Activated B cell treated with CpG ODN at 0.5 μM for 24 hours (primary cell): ENCODE results near the gene HLCS. TPM values are rescaled to one million over a fixed set of nuclear protein-coding genes. Genes with fewer than 3 reads are reported as not detected.

Experiments used
- ATAC-seq: fragments of 200-7000 bp; cut with Tn5 transposase; one replicate; pipeline ENCODE4 v1.10.0; 2021; ENCODE audit warnings: low read depth, mild to moderate bottlenecking, moderate library complexity
- CTCF ChIA-PET: fragments of 350-600 bp; sonication (Branson Sonifier 250); formaldehyde crosslinking; loops from one replicate; lab custom pipeline; 2021; ENCODE audit warnings: antibody characterized with exemption; lab: Charles Lee
- POLR2A ChIA-PET: fragments of 350-600 bp; sonication (Branson Sonifier 250); formaldehyde crosslinking; loops from one replicate; lab custom pipeline; 2021; ENCODE audit warnings: antibody characterized with exemption; lab: Charles Lee
- DNase-seq: peaks from one replicate; pipeline ENCODE4 v3.0.0; 2022
- H3K27ac Mint-ChIP-seq: one replicate; pipeline ENCODE4 v1.8.0; 2020; ENCODE audit warnings: mixed read lengths
- H3K27me3 Mint-ChIP-seq: one replicate; pipeline ENCODE4 v1.8.0; 2021; ENCODE audit warnings: mixed read lengths
- H3K36me3 Mint-ChIP-seq: one replicate; pipeline ENCODE4 v1.8.0; 2021; ENCODE audit warnings: low read depth, mixed read lengths
- H3K4me1 Mint-ChIP-seq: one replicate; pipeline ENCODE4 v1.8.0; 2021; ENCODE audit warnings: mixed read lengths
- H3K4me3 Mint-ChIP-seq: one replicate; pipeline ENCODE4 v1.8.0; 2020; ENCODE audit warnings: mild to moderate bottlenecking, mixed read lengths
- H3K9me3 Mint-ChIP-seq: one replicate; pipeline ENCODE4 v1.8.0; 2020; ENCODE audit warnings: mixed read lengths
- intact Hi-C: fragments of 100-400 bp; cut with micrococcal nuclease; formaldehyde crosslinking; loops from one replicate; pipeline ENCODE4 v1.15.1; 2024
- total RNA-seq: library from RNA; stranded (reverse); gene quantifications from 2 replicates; pipeline ENCODE4 v1.2.3, GENCODE V29; 2022
- TF ChIP-seq, protein P1 (sequence below): fragments of 200-600 bp; IDR thresholded peaks from one replicate; pipeline ENCODE4 v1.8.0; 2022; ENCODE audit warnings: antibody characterized with exemption, mild to moderate bottlenecking

Gene HLCS
- total RNA-seq, 1 donor from 2014 or later: 10.6 TPM

DNA sequence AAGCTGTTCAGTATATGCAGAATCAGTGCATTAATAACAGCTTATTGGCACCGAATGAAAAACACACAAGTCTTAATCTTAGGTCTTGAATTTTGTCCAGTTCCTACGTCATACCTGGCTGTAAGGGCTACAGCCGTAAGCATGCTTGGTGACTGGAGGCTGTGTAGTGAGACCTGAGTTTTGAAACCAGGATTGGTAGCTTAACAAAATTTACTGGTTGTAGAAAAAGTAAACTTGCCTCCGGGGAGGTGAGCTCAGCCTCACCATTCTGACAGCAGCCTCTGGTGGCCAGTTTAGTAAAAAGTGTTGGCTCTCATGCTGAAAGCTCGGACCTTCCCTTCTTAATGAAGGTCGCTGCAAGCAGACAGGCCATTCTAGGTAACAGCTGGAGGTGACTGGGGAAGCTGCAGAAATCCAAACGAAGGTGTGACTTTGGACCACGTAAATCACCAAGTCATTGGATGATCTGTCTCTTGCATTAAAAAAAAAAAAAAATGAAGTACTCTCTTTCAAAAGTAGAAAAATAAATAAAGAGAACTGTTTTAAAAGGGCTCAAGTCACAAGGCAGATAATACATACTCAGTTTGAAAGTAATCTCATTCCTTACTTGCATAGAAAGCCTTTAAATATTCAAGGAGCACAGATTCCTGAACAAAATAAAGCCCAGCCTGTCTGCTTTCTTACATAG is 48.9 kb downstream of the HLCS start:
- Mint-ChIP-seq H3K27me3 (no peaks in the 10 kb centered on the region), H3K27ac (no peak overlapping the region), H3K4me1 (peaks cover 4% of the 10 kb centered on the region), H3K4me3 (no peak overlapping the region), H3K36me3 (no peaks in the 10 kb centered on the region), H3K9me3 (no peaks in the 10 kb centered on the region)
- TF ChIP-seq, protein P1, sequence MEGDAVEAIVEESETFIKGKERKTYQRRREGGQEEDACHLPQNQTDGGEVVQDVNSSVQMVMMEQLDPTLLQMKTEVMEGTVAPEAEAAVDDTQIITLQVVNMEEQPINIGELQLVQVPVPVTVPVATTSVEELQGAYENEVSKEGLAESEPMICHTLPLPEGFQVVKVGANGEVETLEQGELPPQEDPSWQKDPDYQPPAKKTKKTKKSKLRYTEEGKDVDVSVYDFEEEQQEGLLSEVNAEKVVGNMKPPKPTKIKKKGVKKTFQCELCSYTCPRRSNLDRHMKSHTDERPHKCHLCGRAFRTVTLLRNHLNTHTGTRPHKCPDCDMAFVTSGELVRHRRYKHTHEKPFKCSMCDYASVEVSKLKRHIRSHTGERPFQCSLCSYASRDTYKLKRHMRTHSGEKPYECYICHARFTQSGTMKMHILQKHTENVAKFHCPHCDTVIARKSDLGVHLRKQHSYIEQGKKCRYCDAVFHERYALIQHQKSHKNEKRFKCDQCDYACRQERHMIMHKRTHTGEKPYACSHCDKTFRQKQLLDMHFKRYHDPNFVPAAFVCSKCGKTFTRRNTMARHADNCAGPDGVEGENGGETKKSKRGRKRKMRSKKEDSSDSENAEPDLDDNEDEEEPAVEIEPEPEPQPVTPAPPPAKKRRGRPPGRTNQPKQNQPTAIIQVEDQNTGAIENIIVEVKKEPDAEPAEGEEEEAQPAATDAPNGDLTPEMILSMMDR: no peak
- intact Hi-C loops: no loop called here
- ATAC-seq (no peak), DNase-seq (no peak)
- CTCF ChIA-PET: no interaction called here
- POLR2A ChIA-PET: no interaction called here

DNA sequence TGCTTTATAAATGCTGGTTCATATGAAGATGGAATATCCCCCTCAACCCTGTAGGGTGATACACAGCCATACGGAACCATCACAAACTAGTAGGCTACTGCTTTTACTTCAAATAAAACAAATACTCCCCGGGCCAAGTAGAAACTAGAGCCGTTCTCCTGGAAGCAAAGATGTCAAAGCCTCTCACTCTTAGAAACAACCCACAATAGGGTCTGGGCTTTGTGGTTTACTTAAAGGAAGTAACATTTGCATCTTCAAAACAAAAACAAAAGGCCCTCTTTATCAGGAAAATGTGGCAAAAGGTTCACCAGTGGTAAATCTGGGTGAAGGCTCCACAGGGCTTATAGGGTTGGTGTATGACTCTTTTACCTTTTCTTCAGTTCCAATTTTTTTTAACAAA is 49.8 kb downstream of the HLCS start:
- TF ChIP-seq, protein P1: no peak
- no peaks in the 10 kb centered on the region for H3K27me3 Mint-ChIP-seq
- intact Hi-C loops: no loop called here
- POLR2A ChIA-PET: no interaction called here
- CTCF ChIA-PET: no interaction called here
- H3K4me3 Mint-ChIP-seq: no peak overlapping the region
- peaks cover 4% of the 10 kb centered on the region for H3K4me1 Mint-ChIP-seq
- DNase-seq (no peak), ATAC-seq (no peak)
- no peak overlapping the region for H3K27ac Mint-ChIP-seq
- H3K36me3 Mint-ChIP-seq: no peaks in the 10 kb centered on the region
- H3K9me3 Mint-ChIP-seq: no peaks in the 10 kb centered on the region

DNA sequence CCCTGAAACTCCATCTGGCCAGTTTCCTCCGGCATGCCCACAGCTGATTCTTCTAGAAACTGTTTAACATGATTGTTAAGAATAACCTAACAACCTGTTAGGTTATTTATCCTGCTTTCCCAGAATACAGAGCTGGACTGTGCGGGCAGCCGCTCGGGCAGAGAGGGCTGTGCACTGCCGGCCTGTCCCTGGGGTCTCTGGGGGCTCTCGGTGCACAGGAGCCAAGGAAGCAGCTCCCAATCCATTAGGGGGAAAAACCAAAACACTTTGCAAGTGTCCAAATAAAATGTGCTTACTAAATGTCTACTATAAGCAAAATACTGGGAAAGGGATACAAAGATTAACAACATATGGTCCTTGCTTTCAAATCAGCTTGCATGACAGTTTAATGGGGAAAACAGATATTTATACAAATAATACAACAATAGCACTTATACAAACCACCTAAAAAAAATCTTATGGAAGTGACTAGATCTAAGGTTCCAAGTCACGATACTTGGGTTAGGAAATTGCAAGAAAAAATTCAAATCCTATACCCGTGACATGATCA is 50.7 kb downstream of the HLCS start:
- ATAC-seq (no peak), DNase-seq (no peak)
- POLR2A ChIA-PET: no interaction called here
- H3K4me1 Mint-ChIP-seq: peaks cover 4% of the 10 kb centered on the region
- intact Hi-C loops: no loop called here
- TF ChIP-seq, protein P1: no peak
- H3K27ac Mint-ChIP-seq: no peak overlapping the region
- no peaks in the 10 kb centered on the region for H3K27me3 Mint-ChIP-seq
- no peak overlapping the region for H3K4me3 Mint-ChIP-seq
- no peaks in the 10 kb centered on the region for H3K9me3 Mint-ChIP-seq
- H3K36me3 Mint-ChIP-seq: no peaks in the 10 kb centered on the region
- CTCF ChIA-PET: no interaction called here

DNA sequence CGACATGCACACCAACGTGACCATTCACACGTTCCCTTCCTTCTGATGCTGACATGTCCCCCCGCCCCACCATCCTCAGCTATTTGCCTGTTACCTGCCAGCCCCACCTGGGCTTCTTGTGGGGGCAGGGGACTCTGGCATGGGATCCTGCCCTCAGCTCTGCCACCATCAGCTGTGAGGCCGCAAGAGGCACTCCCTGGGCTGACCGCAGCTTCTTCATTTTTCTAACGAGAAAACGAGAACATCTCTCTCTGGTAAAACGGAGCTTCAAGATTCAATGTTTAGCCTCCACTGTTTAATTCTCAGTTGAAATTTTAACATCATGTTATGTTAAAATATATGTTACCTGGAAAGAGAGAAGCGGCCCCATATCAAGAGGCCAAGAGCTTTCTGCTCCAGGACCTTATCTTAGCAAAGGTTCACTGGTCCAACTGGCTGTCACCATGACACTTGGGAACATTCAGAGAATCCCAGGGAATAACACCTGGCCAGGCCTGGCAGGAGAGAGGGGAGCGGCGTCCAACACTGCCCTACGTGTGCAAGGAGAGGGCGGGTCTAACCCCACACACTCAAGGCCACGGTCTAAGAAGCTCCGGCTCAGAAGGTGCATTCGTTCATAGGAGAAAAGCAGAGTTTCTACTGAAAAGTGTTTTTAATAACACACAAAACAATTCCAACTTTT is 51.3 kb downstream of the HLCS start:
- peaks cover 4% of the 10 kb centered on the region for H3K4me1 Mint-ChIP-seq
- H3K9me3 Mint-ChIP-seq: no peaks in the 10 kb centered on the region
- intact Hi-C loops: no loop called here
- no peaks in the 10 kb centered on the region for H3K27me3 Mint-ChIP-seq
- ATAC-seq (no peak), DNase-seq (no peak)
- no peak overlapping the region for H3K4me3 Mint-ChIP-seq
- no peaks in the 10 kb centered on the region for H3K36me3 Mint-ChIP-seq
- no peak overlapping the region for H3K27ac Mint-ChIP-seq
- CTCF ChIA-PET: no interaction called here
- TF ChIP-seq, protein P1: no peak
- POLR2A ChIA-PET: no interaction called here

DNA sequence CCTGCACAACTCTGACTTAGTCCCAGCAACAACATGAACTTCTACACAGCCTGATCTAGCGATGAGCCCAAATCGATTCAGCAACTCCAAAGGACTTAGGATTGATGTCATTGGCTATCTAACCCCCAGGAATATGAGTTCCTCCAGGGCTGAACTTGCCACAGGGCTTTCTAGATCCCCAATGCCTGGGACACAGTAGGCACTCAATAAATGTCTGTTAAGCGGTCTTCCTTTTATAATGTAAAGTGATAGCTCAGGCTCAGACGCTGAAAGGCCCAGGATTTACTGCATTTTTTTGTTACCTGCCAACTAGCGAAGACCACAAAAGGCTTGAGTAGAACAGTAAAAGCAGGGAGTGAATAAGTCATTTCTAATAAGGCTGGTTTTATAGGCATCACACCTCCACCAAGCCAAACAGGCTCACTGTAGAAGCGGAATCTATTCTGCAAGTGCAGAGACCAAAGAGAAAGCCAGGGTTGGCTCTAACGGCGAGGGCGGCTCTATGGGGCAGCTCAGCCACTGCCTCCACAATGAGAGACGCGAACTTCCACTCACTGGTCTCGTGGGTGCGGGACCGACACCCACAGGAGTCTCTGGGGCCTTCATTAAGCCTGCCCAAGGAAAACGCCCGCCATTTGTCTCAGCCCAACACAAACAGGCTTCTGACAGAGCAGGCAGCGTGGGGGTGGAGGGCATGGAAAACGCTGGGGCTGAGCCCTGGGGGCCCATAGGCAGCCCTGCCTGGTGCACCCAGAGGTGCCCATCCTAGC is 52.0 kb downstream of the HLCS start:
- H3K27me3 Mint-ChIP-seq: no peaks in the 10 kb centered on the region
- no peak for DNase-seq
- no peak overlapping the region for H3K4me3 Mint-ChIP-seq
- POLR2A ChIA-PET: no interaction called here
- H3K9me3 Mint-ChIP-seq: no peaks in the 10 kb centered on the region
- H3K27ac Mint-ChIP-seq: no peak overlapping the region
- intact Hi-C loops: no loop called here
- TF ChIP-seq, protein P1: no peak
- peaks cover 4% of the 10 kb centered on the region for H3K4me1 Mint-ChIP-seq
- no peaks in the 10 kb centered on the region for H3K36me3 Mint-ChIP-seq
- no peak for ATAC-seq
- CTCF ChIA-PET: no interaction called here
